Globus pallidus (tissue), 1 donor: ENCODE measurements around the gene PLXNA4.

Experiments used
- DNase-seq: peaks from one replicate; pipeline ENCODE4 v3.0.0-alpha.2; 2015; ENCODE audit warnings: low spot score

Gene PLXNA4

DNA sequence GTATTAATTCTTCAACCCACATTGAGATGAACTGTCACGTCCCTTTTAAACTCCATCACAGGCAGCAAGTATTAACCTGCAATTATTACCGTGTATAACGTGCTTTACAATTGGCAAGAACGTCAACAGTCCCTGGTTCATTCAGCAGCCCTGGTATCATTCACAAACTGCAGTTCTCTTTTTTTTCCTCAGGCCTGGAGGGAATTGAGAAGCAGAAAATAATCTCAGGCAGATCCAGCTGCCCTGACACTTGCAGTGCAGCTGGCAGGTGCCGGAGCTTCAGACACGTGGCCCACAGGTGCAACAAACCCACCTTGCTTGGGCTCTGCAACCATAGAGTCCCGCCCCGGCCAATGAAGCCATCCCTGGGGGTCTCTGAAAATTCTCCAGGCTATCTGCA is 137.3 kb downstream of the PLXNA4 start:
- no peak for DNase-seq

DNA sequence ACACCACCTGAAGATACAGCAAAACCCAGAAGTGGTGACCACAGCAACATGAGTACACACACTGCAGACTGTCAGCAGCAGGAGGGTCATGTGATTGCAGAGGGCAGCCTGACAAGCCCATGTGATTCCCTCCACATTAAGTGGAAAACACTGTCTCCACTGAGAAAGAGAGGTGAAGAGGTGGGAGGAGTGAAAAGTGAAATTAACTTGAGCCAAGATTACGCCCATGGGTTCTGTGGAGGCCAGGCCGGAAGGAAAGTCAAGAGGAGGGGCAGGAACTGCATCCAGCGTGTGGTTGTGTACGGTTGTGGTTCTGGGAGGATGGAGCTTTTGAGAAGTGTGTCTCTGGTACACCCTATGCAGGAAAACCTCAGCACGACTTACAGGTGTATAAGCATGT is 138.5 kb downstream of the PLXNA4 start:
- no peak for DNase-seq

DNA sequence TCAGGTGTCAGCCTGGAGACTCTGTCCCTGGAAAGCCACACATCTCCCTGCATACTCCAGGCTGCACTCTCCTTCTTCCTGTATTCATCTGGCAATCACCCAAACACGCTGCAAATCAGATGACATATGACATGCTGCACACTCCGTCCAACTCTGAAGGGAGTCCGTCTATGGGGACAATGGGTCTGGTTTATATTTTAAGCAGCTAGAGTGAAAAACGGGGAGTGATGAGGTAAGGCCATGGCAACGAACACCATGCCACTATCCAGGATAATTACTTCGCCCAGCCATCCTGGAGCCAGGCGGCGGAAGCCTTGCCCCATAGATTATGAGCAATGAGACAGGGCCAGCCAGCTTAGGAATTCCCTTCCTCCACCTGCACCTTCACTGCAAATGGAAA is 140.1 kb downstream of the PLXNA4 start:
- DNase-seq = no peak

DNA sequence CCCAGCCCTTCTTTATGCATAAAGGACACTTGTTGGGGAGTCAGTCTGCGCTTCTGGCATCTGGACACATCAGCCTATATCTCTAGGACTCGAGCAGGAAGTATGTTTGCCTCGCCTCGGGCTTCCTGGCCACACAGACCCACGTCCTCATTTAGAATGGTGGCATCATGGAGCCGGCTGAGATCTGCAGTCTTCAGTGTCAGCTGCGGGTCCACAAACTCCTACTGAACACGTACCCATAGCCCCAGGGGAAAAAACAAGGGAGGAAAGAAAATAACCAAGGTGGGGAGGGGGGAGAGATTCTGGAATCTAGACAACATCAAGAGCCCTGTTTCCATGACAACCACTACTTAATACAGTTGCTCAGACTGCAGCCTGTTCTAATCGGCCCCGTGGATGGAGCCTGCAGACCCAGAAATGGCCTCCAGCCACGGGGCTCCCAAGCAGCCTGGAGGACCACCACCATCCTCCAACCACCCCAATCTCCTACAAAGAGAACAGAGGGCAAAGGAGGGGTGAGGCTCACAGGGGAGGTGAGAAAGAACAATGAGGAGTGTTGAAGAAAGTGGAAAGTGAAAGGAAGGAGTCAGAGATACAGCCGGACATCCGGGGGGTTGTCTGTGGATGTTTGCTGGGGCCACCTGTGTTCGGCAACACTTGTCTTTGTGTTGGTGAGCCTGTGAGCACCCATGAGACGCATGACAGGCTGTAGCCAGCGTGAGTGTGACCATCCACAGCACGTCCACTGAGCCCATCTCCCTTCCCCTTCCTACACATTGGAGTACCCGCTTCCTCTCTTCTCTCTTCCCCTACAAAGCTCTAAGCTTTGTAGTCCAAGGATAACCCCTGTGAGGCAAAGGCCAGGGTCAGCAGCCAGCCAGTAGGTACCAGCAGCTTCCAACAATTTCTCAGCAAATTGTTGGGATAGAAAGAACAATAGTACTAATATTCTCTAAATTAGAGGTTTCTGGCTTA is 141.0 kb downstream of the PLXNA4 start:
- no peak for DNase-seq

DNA sequence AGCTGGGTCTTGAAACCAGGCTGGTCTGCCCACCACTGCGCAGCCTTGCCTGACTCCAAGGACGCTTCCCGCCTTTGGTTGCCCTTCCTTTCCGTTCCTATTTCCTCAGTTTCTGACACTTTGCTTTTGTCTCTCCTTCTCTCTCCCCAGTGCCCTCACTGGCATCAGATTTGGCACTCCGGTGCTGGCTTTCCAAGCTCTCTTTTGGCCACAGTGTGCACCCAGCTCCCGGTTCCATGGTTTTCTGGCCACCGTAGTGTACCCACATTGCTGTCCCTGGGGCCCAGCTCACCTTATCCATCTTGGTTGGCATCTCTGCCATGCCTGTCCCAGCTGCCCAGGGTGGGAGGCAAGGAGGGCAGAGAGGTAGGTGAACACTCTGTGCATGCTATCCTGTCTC is 142.2 kb downstream of the PLXNA4 start:
- DNase-seq = no peak

DNA sequence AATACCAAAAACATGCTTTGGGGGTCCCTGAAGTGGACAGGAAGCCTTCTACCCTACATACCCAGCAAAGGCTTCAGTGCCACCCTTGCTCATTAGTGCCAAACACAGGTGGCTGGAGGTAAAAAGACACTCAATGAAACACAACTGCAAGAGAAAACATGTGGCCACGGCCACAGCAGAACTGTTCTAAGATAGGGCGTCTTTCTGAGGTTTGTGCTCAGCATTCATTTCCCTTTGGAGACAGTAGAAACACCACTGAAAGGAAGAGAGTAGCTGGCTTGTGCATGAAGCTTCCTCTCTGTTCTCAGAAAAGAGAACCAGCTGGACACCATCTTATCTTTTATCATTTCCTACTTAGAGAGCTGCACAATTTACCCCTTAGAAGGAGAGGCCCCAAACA is 143.0 kb downstream of the PLXNA4 start:
- DNase-seq = no peak

DNA sequence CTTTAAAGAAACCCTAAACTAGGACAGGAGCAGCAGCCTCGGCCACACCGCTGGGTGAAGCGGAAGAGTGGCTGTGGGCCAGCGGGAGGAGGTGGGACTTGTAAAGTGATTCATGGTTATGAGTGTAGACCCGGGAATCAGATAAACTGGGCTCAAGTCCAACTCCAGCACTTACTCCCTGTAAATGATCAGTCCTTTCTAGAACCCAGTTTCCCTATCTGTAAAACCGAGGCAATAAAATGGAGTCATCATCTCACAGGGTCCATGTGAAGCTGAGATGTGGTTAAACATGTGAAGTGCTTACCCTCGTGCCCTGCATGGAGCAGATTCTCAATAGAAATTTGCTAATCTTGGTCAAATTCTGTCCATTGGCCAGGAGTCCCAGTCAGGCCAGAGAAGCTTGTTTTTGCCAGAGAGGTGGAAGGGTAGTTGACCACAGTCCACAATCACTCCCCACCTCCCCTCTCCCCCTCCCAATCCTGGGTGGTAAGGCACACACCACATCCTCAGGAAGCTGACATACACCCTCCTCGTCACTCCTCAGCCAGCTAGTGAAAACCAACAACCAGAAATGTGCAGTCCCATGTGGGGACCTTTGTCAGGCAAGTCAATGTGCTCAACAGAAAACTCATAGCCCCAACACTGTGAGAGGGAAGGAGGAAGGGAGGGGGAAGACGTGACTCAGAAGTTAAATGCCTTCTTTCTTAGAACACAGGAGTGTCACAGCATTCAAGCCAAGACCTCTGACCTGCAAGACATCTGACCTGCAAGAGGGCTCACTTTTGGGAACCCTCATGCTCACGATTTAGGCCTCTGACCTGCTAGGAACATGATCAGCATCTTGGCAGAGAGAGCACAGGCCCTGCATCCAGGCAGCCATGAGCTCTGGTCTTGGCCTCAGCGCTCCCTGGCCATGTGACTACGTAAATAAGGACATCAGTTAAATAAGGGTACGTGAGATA is 145.1 kb downstream of the PLXNA4 start:
- DNase-seq = no peak

DNA sequence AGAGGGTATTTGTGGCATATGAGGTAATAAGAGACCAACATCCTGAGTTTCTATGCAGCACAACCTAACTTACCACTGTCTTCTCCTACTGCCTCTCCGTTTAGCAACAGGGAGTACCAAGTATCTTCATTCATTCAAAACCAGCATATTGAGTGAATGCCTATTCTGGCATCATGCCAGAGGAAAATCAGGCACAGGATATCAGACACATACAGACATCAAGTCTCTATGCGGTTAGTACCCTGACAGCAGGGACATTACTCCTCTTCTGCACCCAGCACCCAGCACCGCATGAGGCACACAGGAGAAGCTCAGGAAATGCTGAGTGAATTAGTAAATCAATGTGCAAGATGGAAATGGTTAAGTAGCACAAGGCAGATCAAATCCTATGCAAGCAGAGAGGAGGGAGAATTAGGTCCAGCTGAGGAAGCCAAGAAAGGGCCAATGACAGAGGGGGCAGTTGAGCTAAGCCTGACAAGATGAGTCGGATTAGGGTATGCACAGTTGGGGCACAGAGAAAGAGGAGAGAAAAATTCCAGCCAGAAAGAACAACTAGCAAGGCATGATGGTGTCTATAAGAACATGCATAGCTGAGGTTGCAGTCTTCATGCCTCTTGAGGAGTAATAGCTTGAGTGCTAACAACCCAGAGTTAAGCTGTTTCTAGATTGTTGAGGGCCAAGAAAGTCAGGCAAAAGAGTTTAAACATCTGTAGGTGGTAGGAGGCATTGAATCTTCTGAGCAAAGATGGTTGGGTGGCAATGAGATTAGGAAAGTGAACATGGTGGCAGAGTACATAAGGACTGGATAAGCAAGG is 146.0 kb downstream of the PLXNA4 start:
- no peak for DNase-seq

DNA sequence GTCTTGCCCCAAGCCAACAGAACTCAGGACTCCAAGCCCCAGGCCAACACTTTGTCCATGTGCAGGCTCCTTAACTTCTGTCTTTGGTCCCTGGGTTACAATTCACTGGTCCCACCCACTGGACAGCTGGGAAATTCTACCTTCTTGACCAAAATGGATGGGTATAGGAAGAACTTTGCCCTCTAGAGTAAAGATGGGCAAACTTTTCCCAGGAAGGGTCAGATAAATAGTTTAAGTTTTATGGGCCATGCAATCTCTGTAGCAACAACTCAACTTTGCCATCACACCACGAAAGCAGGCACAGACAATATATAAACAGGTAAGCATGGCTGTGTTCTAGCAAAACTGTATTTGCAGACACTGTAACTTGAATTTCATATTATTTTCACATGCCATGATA is 147.1 kb downstream of the PLXNA4 start:
- no peak for DNase-seq

DNA sequence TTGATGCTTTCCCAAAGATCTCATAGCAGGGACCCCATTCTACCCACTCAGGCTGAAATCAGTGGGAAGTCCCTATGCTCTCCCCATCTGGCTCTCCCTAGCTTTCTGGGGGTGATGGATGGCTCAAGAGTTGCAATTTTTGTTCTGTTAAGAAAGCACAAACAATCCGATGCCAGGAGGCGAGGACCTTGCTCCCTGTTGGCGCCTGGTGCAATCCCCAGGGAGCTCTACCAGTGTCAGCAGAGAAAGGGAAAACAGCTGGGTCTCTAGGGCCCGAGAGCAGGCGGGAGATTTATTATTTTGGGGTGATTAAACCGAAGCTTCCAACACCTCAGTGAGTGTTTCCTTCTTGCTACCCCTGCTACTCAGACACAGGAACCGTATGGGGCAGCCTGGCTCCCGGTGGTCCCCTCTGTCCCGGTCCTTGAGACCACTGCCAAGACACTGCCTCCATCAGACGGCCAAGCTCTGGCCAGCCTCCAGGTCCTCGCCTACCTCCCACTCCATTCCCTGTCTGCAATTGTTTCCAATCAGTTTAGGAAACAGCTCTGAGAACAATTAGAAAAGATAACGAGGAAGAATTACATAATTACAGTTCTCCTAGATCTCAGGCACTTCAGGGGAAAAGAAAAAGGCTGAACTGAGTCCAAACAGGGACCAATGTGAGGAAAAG is 147.9 kb downstream of the PLXNA4 start:
- no peak for DNase-seq

DNA sequence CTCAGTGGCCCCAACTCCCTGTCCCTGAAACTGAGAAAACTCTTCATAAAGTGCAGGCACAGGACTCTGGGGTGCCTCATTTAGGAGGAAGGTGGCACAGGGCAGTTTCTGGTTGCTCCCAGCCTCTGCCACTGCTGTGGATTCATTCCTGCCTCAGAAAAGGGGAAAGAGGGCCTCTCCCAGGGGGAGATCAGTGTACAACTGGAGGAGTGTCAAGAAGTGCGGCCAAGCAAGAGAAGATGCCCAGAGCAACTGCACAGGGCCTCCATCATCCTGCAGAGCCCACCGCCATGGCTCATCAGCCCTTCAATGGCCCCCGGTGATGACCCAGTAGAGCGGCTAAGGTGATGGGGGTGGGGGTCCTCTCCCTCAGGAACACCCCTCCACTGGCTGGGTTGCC is 150.3 kb downstream of the PLXNA4 start:
- no peak for DNase-seq

DNA sequence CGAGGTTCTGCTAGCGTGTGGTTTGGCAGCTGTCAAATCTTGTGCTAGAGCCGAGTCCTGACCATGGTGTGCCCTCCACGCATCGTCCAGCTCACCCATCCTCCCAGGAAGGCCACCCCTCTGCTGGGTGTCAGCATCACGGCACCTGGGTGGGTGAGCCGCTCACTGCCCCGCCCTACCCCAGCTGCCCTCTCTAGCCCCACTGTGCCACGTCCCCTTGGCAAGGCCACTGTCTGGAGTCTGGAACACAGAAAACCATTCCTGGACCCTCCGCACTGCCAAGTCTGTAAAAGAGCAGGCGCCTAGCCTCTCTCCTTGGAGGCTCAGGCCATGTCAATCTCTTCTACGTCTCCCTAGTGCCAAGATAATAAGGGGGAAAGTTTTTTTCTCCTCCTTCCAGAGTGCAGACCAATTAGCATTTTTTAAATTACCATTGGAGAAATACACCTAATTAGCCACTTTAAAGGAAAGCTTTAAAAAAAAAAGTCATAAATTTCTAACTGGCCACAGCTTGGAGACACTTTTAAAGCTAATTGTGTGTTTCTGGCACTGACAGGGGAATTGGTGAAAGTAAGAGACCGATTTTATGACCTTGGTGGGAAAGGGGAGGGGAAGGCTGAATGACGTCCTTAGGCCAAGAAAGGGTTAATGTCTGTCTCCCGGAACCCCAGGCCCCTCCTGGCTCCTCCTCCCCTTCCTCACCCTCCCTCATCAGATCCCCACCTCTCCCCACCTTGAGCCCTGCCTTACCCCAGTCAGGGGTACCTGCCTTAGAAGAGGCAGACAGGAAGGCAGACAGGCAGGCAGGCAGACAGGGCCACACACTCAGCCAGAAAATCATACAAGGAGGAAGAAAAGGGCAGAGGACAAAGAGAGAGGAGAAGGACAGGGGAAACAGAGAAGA is 151.2 kb downstream of the PLXNA4 start:
- peak; percentile 37 for DNase-seq

DNA sequence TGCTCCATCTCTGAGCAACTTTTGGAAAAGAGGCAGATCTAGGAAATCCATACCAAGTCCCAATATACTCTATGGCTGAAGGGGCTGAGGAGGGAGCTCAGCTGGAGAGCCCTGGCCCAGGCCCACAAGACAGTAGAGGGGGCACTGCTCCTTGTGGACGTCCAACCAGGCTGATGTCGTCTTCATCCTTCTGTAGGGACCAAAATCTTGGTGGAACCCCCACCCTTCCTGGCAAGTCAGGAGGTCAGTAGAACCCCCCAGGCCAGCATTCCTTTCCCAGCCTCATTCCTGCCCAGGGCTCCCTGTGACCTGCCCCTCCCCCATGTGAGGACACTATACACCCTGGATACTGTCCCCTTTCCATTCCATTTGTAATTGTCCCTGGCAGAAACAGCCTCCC is 152.0 kb downstream of the PLXNA4 start:
- DNase-seq = no peak

DNA sequence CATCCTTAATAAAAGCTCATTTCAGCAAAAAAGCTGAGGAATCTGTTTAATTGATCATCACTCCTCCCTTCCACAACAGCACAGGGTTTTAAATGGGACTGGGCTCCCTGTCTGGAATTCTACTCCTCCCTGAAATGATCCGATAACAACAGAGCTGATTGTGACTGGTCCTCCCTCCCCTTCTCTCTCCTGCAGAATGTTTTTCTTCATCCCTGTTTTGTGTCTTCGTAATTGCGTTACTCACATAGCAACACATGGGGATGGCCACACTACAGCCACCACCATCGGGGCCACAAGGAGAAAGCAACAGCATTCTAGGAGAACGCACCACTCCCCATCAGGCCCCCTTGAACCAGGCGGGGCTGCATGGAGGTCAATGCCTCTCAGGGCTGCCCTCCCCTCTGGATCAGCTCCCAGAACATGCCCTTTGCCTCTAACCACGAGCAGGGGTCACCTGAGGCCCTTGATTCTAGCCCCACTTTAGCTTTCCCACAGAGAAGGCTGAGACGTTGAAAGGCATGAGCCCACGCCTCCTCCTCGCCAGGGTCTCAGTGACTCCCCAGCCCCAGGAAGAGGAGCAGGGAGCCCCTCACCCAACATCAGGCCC is 152.6 kb downstream of the PLXNA4 start:
- no peak for DNase-seq

DNA sequence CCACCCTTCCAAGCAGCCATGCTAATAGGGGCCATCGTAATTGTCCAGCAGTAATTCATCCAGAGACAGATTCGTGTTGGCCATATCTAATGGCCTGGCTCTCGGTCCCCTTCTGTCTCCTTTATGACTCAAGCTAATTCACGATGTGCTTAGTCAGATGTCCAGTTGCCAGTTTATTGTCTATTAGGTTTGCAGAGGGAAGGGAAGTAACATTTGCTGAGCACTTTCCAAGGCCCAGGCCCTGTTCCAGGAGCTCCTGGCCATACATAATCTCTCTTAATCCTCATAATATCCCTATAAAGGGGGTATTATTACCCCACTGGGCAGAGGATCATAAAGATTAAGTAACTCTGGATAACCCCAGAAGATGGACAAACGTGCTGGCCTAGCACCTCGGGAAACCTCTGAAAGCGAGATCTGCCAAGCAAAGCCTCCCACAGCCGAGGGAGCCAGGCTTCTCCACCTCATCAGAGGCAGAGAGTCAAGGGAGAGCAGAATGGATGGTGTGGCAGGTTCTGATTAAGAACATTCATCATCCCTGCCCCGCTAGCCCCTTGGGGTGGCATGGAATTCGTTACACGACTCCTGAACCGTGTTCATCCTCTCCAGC is 153.7 kb downstream of the PLXNA4 start:
- DNase-seq = no peak

DNA sequence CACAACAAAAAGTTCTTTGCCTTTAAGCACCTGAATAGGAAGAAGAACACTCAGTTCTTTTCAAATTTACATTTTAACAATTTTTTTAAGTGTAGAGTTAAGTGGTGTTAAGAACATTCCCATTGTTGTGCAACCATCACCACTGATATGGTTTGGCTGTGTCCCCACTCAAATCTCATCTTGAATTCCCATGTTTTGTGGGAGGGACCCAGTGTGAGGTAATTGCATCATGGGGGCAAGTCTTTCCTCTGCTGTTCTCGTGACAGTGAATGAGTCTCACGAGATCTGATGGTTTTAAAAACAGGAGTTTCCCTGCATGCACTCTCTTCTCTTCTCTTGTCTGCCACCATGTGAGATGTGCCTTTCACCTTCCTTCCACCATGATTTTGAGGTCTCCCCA is 155.7 kb downstream of the PLXNA4 start:
- DNase-seq = no peak

DNA sequence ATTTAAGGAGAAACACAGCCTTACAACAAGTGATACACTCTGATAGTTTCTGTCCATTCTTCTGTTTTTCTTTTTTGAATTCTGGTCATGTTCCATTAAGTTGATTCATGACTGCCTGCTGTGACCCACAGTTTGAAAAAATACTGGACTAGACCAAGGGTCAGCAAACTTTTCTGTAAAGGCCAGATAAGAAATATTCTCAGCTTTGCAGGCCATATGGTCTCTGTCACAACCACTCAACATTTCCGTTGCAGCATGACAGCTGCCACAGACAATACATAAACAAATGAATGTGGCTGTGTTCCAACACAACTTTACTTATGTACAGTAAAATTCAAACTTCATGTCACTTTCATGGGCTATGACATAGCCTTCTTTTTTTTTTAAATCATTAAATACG is 156.7 kb downstream of the PLXNA4 start:
- no peak for DNase-seq

DNA sequence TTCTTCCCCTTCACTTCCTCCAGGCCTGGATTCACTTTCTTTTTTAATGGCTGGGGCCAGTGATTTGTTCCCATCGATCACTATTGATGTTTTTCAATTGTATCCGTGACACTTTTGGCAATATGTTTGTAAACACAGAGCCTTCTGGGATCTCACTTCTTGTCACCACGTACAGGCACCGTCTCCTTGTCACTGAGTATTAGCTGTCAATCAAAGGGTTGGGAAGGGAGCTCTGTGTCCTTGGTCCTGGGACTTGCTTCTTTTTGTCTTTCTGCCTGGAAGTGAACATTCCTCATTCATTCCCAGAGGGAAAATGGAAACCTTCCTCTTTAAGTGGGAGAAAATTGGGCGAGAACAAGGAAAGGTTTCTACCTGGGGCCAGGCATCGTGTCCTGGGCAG is 157.4 kb downstream of the PLXNA4 start:
- no peak for DNase-seq

DNA sequence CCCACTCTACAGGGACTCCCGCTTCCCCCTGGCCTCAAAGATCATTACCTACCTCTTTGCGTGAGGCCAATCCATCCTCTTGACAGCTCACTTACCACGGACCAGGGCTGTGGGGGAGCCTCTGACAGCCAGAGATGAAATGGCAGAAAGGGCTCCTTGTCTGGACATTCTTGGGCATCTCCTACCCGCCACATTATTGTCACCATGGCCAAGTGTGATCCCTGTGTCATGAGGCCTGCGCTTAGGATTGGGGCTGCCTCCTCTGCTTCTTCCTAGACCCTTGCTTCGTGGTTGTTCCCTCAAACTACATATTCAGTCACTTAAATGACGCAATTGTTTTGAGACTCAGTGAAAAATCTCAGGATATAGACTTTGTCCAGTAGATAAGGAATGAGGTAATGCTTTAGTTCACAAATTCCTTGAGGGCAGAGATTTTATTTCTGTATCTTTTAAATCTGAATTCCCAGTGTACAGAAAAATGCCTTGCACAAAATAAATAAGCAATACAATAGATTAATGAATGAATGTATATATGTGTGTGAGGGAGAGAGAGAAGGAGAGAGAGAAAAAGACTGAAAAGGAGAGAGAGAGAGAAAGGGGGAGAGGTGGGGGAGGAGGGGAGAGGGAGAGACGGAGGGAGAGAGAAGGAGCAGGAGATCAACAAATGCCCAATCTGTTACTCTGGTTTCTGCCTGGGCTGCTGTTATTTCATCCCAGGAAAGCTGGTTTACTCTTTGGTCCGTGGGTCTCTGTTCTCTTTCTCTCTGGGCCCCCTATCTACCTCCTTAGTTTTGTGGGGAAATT is 159.0 kb downstream of the PLXNA4 start:
- DNase-seq = no peak
